ENCODE data around the gene DHTKD1. TPM values are rescaled to one million over a fixed set of nuclear protein-coding genes. Genes with fewer than 3 reads are reported as not detected.

Gene DHTKD1
- 25.3 and 26.4 TPM in 2 replicates for total RNA-seq

GRCh38 chr10:12068449-12069269 is at the start of gene DHTKD1:
Gene DHTKD1 (plus strand): TSS chr10:12068954. CDS start chr10:12069034, 80 bp downstream.

DNA sequence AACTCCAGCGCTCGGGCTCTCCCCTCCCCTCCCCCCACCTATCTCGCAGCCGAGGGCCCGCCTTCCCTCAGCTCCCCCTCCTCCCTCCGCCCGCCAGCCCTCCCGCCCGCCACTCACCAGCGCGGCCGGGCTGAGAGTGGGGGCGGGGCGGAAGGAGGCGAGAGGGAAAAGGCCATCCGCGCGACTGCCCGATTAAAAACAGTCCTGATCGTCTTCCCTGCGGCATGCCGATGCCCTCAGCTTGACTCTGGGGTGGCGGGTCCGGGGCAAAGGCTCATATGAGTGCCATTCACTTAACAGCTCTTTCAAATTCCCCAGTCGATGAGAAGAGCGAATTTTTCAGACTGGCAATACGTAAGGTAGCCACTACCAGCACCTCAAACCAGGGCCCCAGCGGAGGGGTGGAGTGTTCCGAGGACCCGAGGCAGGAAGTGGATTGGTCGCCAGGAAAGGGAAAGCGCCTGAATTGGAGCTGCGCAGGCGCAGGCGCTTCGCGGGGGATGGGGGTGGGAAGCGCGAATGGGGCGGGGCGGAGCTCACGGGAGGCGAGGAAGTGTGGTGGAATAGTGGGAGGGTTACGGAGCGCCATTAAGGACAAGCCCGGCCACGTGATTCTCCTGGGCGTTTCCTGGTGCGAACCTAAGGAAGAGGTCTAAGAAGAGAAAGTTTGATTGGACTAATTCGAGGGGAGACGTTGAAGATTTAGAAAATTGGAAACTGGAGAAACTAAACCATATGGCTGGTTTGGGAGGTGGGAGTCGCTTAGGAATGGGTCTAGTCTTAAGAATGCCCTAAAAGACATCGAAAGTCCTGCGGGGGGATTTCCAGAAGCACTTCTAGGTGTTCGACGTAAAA is 25.7 kb upstream of the DHTKD1 start, which contains the start of gene UPF2:
Gene UPF2, minus strand, starts transcription at position 13 of the 855 bp plus-strand sequence. CDS start 7,386 bp downstream, outside the sequence.

GRCh38 chr10:12129222-12130111 is 60.7 kb downstream of the DHTKD1 start, which contains the start of gene SEC61A2:
Gene SEC61A2 (plus strand): TSS chr10:12129677. CDS start chr10:12129788, 111 bp downstream.

Other genes starting within 250 kb of the DHTKD1 start
- gene PROSER2, start 245.6 kb upstream of the DHTKD1 start, total RNA-seq, result 4.0 and 8.0 TPM in 2 replicates
- gene UPF2, start 26.1 kb upstream of the DHTKD1 start, total RNA-seq, result 12.4 and 16.8 TPM in 2 replicates
- 4.6 and 5.4 TPM in 2 replicates for gene SEC61A2, start 60.7 kb downstream of the DHTKD1 start, total RNA-seq
- gene NUDT5, start 126.9 kb downstream of the DHTKD1 start, total RNA-seq, result 42.5 and 44.0 TPM in 2 replicates
- gene CDC123, start 127.2 kb downstream of the DHTKD1 start, total RNA-seq, result 148 and 169 TPM in 2 replicates